HEK293T (cell line): Measurements from ENCODE around the gene RIMBP2.

Experiments
- CTBP1 ChIP-seq: fragments of 450-650 bp; IDR thresholded peaks from 2 replicates; pipeline ENCODE4 v1.6.1; 2016; ENCODE audit warnings: borderline replicate concordance
- FOXK2 ChIP-seq: fragments of 450-650 bp; IDR thresholded peaks from 2 replicates; pipeline ENCODE4 v1.6.1; 2016; ENCODE audit warnings: mild to moderate bottlenecking
- LEF1 ChIP-seq: fragments of 450-650 bp; IDR thresholded peaks from 2 replicates; pipeline ENCODE4 v1.6.1; 2017; ENCODE audit warnings: mild to moderate bottlenecking, borderline replicate concordance
- NFRKB ChIP-seq: fragments of 450-650 bp; IDR thresholded peaks from 2 replicates; pipeline ENCODE4 v1.6.1; 2016; ENCODE audit warnings: mild to moderate bottlenecking, moderate library complexity
- SP1 ChIP-seq: fragments of 450-650 bp; IDR thresholded peaks from 2 replicates; pipeline ENCODE4 v1.6.1; 2017
- SUZ12 ChIP-seq: fragments of 450-650 bp; IDR thresholded peaks from 2 replicates; pipeline ENCODE4 v1.6.1; 2016; ENCODE audit warnings: mild to moderate bottlenecking
- TARDBP ChIP-seq: fragments of 450-650 bp; IDR thresholded peaks from 2 replicates; pipeline ENCODE4 v1.6.1; 2016
- ZNF384 ChIP-seq: fragments of 450-650 bp; IDR thresholded peaks from 2 replicates; pipeline ENCODE4 v1.6.1; 2016

GRCh38 chr12:130703733-130704375 lies 12.2 kb downstream of the RIMBP2 start:
- TF ChIP-seq FOXK2 (no peak), SP1 (no peak), TARDBP (no peak), LEF1 (no peak), NFRKB (no peak), ZNF384 (no peak), SUZ12 (no peak), CTBP1 (no peak)
